ENCODE measurements around the gene QSOX2. TPM values are rescaled to one million over a fixed set of nuclear protein-coding genes. Genes with fewer than 3 reads are reported as not detected.

Gene QSOX2
- total RNA-seq, 2 donors from 2014 or later, result 21.5 to 25.1 TPM

GRCh38 chr9:136163248-136163850 lies 82.3 kb downstream of the QSOX2 start:
- no peak overlapping the region for H3K27ac Mint-ChIP-seq
- no peaks in the 10 kb centered on the region for H3K4me1 Mint-ChIP-seq (ENCODE audit: low read depth)
- H3K27me3 Mint-ChIP-seq (ENCODE audit: low read depth), result no peaks in the 10 kb centered on the region
- peaks cover 0 to 1% of the 10 kb centered on the region in 2 donors for H3K36me3 Mint-ChIP-seq (ENCODE audit: insufficient read depth in 2 of 2)
- H3K9me3 Mint-ChIP-seq, result peaks cover 0 to 1% of the 10 kb centered on the region in 2 donors
- H3K4me3 Mint-ChIP-seq, result no peak overlapping the region
- DNase-seq (no peak), ATAC-seq (replicated peaks in 1 of 2) (no peak)

DNA sequence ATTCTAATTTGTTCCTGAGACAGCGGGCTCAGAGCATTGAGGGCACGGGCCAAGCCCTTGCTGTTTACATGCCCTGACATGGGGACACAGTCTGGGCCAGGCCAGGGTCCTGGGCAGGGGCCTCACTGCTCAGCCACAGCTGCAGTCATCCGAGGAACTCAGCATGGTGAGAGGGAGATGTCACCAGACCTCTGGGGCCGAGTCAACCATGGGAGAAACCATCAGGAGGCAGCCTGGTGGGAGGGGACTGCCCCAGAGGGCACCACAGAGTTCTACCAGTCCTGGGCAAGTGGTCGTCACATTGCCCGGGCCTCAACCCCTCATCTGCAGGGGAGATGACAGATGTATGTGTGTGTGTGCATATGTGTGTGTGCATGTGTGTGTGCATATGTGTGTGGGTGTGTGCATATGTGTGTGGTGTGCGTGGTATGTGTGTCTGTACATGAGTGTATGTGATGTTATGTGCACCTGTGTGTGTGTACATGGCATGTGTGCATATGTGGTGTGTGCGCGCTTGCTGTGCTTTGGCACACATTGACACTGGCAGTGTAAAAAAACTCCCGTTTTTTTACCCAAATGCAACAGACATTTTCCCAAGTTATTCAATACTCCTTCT lies 84.5 kb downstream of the QSOX2 start:
- Mint-ChIP-seq H3K4me1 (ENCODE audit: low read depth) (no peaks in the 10 kb centered on the region), H3K36me3 (ENCODE audit: insufficient read depth in 2 of 2) (peaks cover 0 to 1% of the 10 kb centered on the region in 2 donors), H3K27ac (no peak overlapping the region), H3K27me3 (ENCODE audit: low read depth) (no peaks in the 10 kb centered on the region), H3K9me3 (peaks cover 0 to 1% of the 10 kb centered on the region in 2 donors), H3K4me3 (no peak overlapping the region)
- DNase-seq (no peak), ATAC-seq (replicated peaks in 1 of 2) (no peak)

DNA sequence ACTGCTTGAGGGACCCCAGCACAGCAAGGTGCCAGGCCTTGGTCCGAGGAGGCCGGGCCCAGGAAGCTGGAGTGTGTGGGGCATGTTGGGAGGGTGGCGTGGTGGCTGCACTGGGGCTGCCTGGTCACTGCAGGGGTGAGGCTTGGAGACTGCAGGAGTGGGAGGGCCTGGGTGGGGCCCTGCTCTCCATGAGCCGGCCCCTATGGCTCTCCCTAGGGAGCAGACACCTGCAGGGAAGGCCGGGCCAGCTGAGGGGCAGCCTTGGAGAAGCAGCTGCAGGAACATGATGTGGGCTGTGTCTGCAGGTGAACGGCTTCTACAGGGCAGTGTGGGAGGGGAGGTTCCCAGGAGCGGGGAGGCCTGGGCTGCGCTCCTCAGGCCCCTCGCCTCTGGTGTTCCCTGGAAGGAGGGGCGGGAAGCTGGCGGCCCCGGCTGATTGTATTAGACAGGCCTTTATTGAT lies 85.2 kb downstream of the QSOX2 start:
- no peaks in the 10 kb centered on the region for H3K4me1 Mint-ChIP-seq (ENCODE audit: low read depth)
- no peaks in the 10 kb centered on the region for H3K27me3 Mint-ChIP-seq (ENCODE audit: low read depth)
- ATAC-seq (replicated peaks in 1 of 2) (no peak), DNase-seq (no peak)
- H3K9me3 Mint-ChIP-seq, result peaks cover 0 to 1% of the 10 kb centered on the region in 2 donors
- no peak overlapping the region for H3K27ac Mint-ChIP-seq
- peaks cover 0 to 1% of the 10 kb centered on the region in 2 donors for H3K36me3 Mint-ChIP-seq (ENCODE audit: insufficient read depth in 2 of 2)
- H3K4me3 Mint-ChIP-seq, result no peak overlapping the region

GRCh38 chr9:136159851-136160250 lies 85.8 kb downstream of the QSOX2 start:
- no peaks in the 10 kb centered on the region for H3K4me1 Mint-ChIP-seq (ENCODE audit: low read depth)
- ATAC-seq (replicated peaks in 1 of 2), result no peak

GRCh38 chr9:136157477-136158265 lies 87.9 kb downstream of the QSOX2 start:
- ATAC-seq (replicated peaks in 1 of 2) (no peak), DNase-seq (no peak)
- Mint-ChIP-seq H3K36me3 (ENCODE audit: insufficient read depth in 2 of 2) (no peaks in the 10 kb centered on the region), H3K4me3 (no peak overlapping the region), H3K9me3 (no peaks in the 10 kb centered on the region), H3K4me1 (ENCODE audit: low read depth) (no peaks in the 10 kb centered on the region), H3K27me3 (ENCODE audit: low read depth) (no peaks in the 10 kb centered on the region), H3K27ac (no peak overlapping the region)

More at GRCh38 chr9:136159851-136160250, 85.8 kb downstream of the QSOX2 start:
- no peak for DNase-seq
- Mint-ChIP-seq H3K27ac (no peak overlapping the region), H3K4me3 (no peak overlapping the region), H3K27me3 (ENCODE audit: low read depth) (no peaks in the 10 kb centered on the region), H3K36me3 (ENCODE audit: insufficient read depth in 2 of 2) (peaks cover 0 to 1% of the 10 kb centered on the region in 2 donors), H3K9me3 (peaks cover 0 to 1% of the 10 kb centered on the region in 2 donors)

Other genes starting within 250 kb of the QSOX2 start
- gene NACC2, start 150.5 kb downstream of the QSOX2 start, total RNA-seq, result 10 to 100 TPM in 1 of 2 donors, 1 to 10 TPM in 1; 8.4 to 13.7 TPM
- 10 to 100 TPM; 23.1 to 23.5 TPM for gene TMEM250, start 126.9 kb downstream of the QSOX2 start, total RNA-seq
- gene LHX3, start 40.7 kb downstream of the QSOX2 start, total RNA-seq, result under 1 TPM in 1 of 2 donors, not detected in 1; 0.17 TPM
- not detected for gene CCDC187, start 58.3 kb upstream of the QSOX2 start, total RNA-seq
- 10 to 100 TPM; 11.6 to 12.3 TPM for gene GPSM1, start 81.7 kb upstream of the QSOX2 start, total RNA-seq
- 10 to 100 TPM; 10.8 to 14.4 TPM for gene DNLZ, start 117.9 kb upstream of the QSOX2 start, total RNA-seq
- gene CARD9, start 127.9 kb upstream of the QSOX2 start, total RNA-seq, result 1 to 10 TPM; 1.2 to 1.6 TPM
- gene SNAPC4, start 154.4 kb upstream of the QSOX2 start, total RNA-seq, result 10 to 100 TPM; 10.9 to 14.3 TPM
- gene ENTR1, start 164.8 kb upstream of the QSOX2 start, total RNA-seq, result 10 to 100 TPM; 47.2 to 70.6 TPM
- 10 to 100 TPM; 61.9 to 62.7 TPM for gene PMPCA, start 164.8 kb upstream of the QSOX2 start, total RNA-seq
- 10 to 100 TPM; 17.2 to 20.1 TPM for gene INPP5E, start 194.0 kb upstream of the QSOX2 start, total RNA-seq
- 10 to 100 TPM; 69.5 to 74.5 TPM for gene SEC16A, start 237.2 kb upstream of the QSOX2 start, total RNA-seq

Measured in activated T-cell treated with anti-CD3 and anti-CD28 coated beads, Interleukin-2, amount 50 U/mL, for 72 hours (primary cell).